ENCODE data around the gene LRRC41.
"Not testable (repeated sequence)": the region's sequence is repeated elsewhere in the genome, so short reads cannot be mapped to it uniquely, and the experiment has no call there.

Gene LRRC41

GRCh38 chr1:46343351-46343695 is 39.9 kb upstream of the LRRC41 start:
- Histone ChIP-seq H3K36me3 (replicated peaks) (peaks cover 35% of the 10 kb centered on the region), H3K27me3 (replicated peaks) (no peaks in the 10 kb centered on the region), H3K4me3 (ENCODE audit: low read depth, low read length) (no peak overlapping the region), H3K27ac (no peak overlapping the region)
- DNase-seq = no peak
- no peak for TF ChIP-seq CTCF (IDR thresholded peaks at IDR 0.05; ENCODE audit: low read depth, low read length, missing control alignments)
- in situ Hi-C loops (cut with HindIII; ENCODE audit: low pct_ligation_motif_present, low sequenced_read_pairs) = no loop called here

GRCh38 chr1:46342677-46343350 is 39.4 kb upstream of the LRRC41 start:
- in situ Hi-C loops (cut with HindIII; ENCODE audit: low pct_ligation_motif_present, low sequenced_read_pairs) = no loop called here
- no peak for DNase-seq
- no peak for TF ChIP-seq CTCF (IDR thresholded peaks at IDR 0.05; ENCODE audit: low read depth, low read length, missing control alignments)
- Histone ChIP-seq H3K36me3 (replicated peaks) (peaks cover 30% of the 10 kb centered on the region), H3K27me3 (replicated peaks) (no peaks in the 10 kb centered on the region), H3K27ac (no peak overlapping the region), H3K4me3 (ENCODE audit: low read depth, low read length) (no peak overlapping the region)

- in situ Hi-C loops (cut with HindIII; ENCODE audit: low pct_ligation_motif_present, low sequenced_read_pairs) = no loop called here
- Histone ChIP-seq H3K36me3 (replicated peaks) (peaks cover 24% of the 10 kb centered on the region), H3K27ac (peak overlapping the region; percentile 96), H3K4me3 (ENCODE audit: low read depth, low read length) (no peak overlapping the region), H3K27me3 (replicated peaks) (no peaks in the 10 kb centered on the region)
- DNase-seq = peak; percentile 52
- TF ChIP-seq CTCF (IDR thresholded peaks at IDR 0.05; ENCODE audit: low read depth, low read length, missing control alignments) = peak; percentile 68
Measured at GRCh38 chr1:46342084-46342656, 38.8 kb upstream of the LRRC41 start.

GRCh38 chr1:46341222-46342083 is 38.0 kb upstream of the LRRC41 start:
- DNase-seq = no peak
- H3K27me3 ChIP-seq (replicated peaks) = no peaks in the 10 kb centered on the region
- no peak for TF ChIP-seq CTCF (IDR thresholded peaks at IDR 0.05; ENCODE audit: low read depth, low read length, missing control alignments)
- in situ Hi-C loops (cut with HindIII; ENCODE audit: low pct_ligation_motif_present, low sequenced_read_pairs) = no loop called here
- peak overlapping the region; percentile 96 for H3K27ac ChIP-seq
- H3K4me3 ChIP-seq (ENCODE audit: low read depth, low read length) = peak overlapping the region; percentile 84
- H3K36me3 ChIP-seq (replicated peaks) = peaks cover 17% of the 10 kb centered on the region

GRCh38 chr1:46340404-46341221 is 37.2 kb upstream of the LRRC41 start, which contains the start of gene NSUN4:
TSS of gene NSUN4 (plus strand) at chr1:46340807. CDS start at chr1:46340827, 20 bp downstream.
- peak; percentile 94 for DNase-seq
- in situ Hi-C loops (cut with HindIII; ENCODE audit: low pct_ligation_motif_present, low sequenced_read_pairs) = no loop called here
- Histone ChIP-seq H3K4me3 (ENCODE audit: low read depth, low read length) (peak within 1 kb of the TSS; percentile 84), H3K27ac (peak within 1 kb of the TSS; percentile 96), H3K36me3 (replicated peaks) (peaks cover 14% of the 10 kb centered on the region), H3K27me3 (replicated peaks) (no peaks in the 10 kb centered on the region)
- TF ChIP-seq CTCF (IDR thresholded peaks at IDR 0.05; ENCODE audit: low read depth, low read length, missing control alignments) = peak; percentile 68

GRCh38 chr1:46337409-46337808 is 34.0 kb upstream of the LRRC41 start:
- H3K4me3 ChIP-seq (ENCODE audit: low read depth, low read length); H3K27me3 ChIP-seq (replicated peaks); H3K36me3 ChIP-seq (replicated peaks); DNase-seq; in situ Hi-C loops (cut with HindIII; ENCODE audit: low pct_ligation_motif_present, low sequenced_read_pairs); H3K27ac ChIP-seq: not testable (repeated sequence)
